ENCODE measurements around the gene NIPA2.

DNA sequence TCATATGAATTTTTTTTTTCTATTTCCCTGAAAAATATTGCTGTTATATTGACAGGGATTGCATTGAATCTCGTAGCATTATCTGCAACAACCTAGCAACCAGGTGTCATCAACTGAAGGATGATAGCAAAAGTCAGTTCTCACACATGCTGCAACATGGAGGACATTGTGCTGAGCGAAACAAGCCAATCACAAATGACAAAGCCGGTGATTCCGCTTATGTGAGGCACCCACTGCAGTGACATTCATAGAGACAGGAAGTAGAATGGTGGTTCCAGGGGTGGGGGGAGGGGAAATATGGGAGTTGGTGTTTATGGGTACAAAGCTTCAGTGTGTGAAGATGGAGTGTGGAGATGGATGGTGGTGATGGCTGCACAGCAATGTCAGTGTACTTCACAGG is 44.4 kb upstream of the NIPA2 start:
- TF ChIP-seq GATA2 (IDR thresholded peaks at IDR 0.05; ENCODE audit: low read depth, low read length) (no peak), GATA3 (IDR thresholded peaks at IDR 0.05; ENCODE audit: low read depth, low read length) (no peak)

Data from SH-SY5Y (cell line).